HG03045 (cell line): Measurements from ENCODE around the gene SCN5A.

Experiments used
- ATAC-seq: cut with Tn5 transposase; IDR thresholded peaks from one replicate; pipeline ENCODE4 v1.9.1; 2021; ENCODE audit warnings: mild to moderate bottlenecking, moderate library complexity; ENCODE audit not compliant: unreplicated experiment

The SCN5A gene

GRCh38 chr3:38648024-38648658 is 1.3 kb downstream of the SCN5A start:
- no peak for ATAC-seq

- ATAC-seq = no peak
These were observed 2.1 kb downstream of the SCN5A start for GRCh38 chr3:38647217-38647970.

DNA sequence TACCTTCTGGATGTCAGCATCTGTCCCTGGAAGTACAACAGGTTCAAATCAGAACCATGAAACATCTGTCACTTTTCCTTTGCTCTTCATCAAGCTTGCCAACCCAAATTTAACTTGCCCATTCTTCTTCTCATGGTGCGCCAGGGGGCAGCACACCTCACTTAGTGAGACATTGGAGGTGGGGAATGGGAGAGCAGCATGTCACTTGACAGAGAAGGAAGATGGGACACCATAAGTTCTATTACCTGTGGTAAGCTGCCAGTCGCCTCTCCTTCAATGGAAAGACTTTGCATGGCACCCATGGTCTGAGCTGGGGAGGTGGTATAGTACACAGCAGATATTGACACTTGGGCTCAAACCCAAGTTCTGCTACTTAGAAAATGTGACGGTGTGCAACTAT is 2.9 kb downstream of the SCN5A start:
- ATAC-seq = no peak

- no peak for ATAC-seq
These were observed 3.4 kb downstream of the SCN5A start for GRCh38 chr3:38646062-38646461.

- ATAC-seq = no peak
These were observed 3.9 kb downstream of the SCN5A start for GRCh38 chr3:38645601-38646000.

DNA sequence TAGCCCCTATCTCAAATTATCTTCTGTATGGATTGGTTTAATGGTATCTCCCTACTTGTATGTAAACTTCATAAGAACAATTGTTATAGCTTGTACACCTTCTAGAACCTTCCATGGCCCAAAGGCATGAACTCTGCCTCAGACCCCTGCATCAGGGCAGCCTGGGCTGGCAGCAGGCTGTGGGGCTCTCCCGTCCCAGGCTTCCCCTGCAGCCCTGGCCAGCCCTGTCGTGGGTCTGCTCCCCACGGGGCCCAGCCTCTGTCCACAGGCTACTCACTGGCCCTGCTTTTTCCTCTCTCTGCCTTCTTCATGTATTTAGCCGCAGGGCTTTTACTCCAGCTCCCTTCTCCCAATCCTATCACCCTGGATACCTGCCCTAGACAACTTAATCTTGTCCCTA is 4.4 kb downstream of the SCN5A start:
- ATAC-seq = no peak

- ATAC-seq = no peak
These were observed 4.8 kb downstream of the SCN5A start for GRCh38 chr3:38644662-38645053.

DNA sequence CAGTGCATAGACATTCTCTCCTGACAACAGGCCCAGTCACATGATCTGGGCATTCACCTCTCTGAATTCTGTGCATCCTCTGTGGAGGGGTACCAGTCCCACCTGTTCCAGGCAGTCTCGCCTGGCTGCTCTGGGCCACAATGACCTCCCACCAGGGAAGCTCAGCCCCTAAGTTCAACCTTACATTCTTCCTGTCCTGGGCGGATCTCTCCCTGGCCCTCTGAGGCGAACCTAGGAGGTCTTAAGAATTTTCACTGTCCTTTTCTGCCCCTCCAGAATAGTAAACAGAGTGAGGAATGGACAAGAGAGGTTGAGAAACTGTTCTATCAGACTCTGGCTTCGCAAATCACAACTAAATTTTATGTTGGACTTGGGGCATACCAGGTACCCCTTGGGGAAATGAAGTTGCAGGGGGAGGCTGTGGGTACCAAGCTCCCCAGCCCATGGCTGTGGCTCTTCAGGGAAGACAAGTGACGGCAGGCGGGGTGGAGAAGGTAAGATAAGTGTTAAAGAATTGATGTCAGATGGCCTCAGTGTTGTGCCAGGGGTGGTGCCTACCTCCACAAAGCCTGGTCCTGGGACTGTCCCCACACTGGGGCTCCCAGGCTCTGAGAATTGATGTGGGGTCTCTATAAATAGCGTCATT is 5.3 kb downstream of the SCN5A start:
- ATAC-seq = no peak

DNA sequence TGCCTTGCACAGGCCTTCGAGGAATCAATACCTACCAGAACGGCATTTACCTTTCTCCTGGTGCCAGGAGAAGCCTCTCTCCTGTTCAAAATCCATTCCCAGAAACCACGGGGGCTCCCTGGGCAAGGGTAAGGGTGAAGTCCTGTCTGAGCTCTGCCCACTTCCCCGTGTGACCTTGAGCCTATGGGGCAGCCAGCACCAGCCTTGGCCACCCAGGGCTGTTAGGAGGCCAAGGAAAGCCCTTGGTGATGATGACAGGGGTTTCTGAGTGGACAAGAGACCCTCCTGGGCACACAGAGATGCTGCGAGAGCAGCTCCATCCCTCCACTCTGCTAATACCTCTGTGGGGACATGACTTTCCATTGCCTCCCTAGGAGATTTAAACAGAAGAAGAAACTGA is 5.9 kb downstream of the SCN5A start:
- ATAC-seq = no peak

DNA sequence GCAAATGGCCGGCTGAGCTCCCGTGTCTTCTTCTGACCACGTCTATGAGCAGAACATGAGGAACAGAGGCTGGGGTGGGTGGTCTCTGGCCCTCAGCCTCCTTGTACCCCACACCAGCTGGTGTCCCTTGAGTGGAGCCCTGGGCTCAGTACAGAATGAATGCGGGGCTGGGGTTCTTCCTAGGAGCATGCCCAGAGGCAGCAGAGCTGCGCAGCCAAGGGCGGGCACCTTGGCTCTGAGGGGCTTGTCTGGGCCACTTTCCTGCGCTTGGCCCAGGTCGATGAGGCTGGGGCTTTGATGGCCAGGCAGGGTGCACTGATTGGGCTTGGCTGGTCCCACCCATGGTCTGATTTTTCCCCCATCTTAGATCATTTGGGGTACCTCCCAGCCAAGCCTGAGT is 6.4 kb downstream of the SCN5A start:
- ATAC-seq = no peak

GRCh38 chr3:38641461-38642110 is 7.9 kb downstream of the SCN5A start:
- ATAC-seq = no peak

- ATAC-seq = no peak
These were observed 8.6 kb downstream of the SCN5A start for GRCh38 chr3:38640661-38641452.

- ATAC-seq = no peak
These were observed 11.1 kb downstream of the SCN5A start for GRCh38 chr3:38638354-38638753.

DNA sequence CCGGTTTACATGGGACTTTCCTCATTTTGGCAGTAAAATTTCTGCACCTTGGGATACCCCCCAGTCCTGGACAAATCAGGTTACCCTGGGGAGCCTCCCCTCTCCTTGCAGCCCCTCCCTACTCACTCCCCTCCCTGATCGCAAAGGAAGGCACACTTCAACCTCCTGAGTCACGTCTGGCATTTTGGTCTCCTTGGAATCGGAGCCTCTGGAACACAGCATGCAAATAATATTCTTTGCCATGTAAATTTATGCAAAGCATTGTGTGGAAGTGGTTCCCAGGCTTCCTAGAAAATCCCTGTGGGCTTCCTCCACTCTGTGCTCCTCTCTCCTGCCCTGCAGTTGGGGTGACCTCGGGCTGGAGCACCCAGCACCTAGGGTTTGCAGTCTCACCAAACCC is 11.6 kb downstream of the SCN5A start:
- no peak for ATAC-seq

DNA sequence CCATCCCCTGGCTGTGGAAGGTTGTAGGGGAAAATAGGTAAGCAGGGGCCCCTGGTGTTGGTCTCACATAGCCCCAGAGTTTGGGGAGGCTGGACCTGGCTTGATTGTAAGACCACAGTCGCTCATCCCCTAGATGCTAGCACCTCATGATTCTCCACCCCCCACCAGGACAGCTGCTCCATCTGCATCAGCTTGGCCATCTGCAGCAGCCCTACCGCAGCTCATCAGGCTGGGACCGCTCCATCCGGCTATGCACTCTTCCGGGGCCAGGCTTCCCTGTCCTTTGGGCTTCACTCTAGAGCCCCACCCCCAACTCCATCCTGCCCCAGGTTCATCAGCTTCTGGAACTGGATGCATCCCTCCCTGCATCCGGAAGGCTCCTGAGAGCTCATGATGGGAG is 12.6 kb downstream of the SCN5A start:
- ATAC-seq = no peak

DNA sequence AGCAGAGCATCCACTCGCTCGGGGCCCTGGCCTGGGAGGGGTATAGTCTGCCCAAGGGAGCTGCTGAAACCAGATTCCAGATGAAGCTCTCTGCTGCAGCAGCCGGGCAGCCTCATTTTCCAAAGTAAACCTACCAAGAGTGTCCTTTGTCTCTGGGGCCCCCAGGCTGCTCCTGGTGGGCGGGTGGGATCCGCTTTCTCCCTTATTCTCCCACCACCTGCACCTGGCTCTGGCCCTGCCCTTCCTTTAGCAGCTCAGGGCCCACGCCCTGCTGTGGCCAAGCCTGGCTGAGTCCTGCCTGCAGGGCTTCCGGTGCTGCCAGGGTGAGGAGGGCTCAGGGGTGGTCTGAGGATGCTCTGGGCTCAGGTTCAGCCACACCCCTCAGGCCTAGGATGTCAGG is 13.0 kb downstream of the SCN5A start:
- ATAC-seq = no peak

- ATAC-seq = no peak
These were observed 15.4 kb downstream of the SCN5A start for GRCh38 chr3:38634111-38634510.

GRCh38 chr3:38632989-38633388 is 16.5 kb downstream of the SCN5A start:
- ATAC-seq = no peak

GRCh38 chr3:38630606-38631005 is 18.9 kb downstream of the SCN5A start:
- no peak for ATAC-seq

DNA sequence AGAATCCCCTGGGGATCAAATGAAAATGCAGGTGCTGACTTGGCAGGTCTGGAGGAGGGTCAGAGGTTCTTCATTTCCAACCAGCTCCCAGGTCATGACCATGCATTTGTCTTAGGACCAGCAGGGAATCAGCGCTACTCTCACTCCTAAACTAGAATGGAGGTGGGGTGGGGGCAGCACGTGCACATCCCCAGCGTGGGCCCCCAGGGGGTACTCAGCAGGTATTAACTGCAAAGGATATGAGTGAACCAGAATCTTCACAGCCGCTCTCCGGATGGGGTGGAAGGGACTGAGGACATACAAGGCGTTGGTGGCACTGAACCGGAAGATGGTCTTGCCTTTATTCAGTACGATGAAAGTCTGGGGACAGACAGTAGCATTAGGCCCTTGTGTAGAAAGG is 19.4 kb downstream of the SCN5A start:
- ATAC-seq = no peak

- ATAC-seq = no peak
These were observed 20.7 kb downstream of the SCN5A start for GRCh38 chr3:38628835-38629234.
